ENCODE results near the gene NEU2.
"Not testable (repeated sequence)": the region's sequence is repeated elsewhere in the genome, so short reads cannot be mapped to it uniquely, and the experiment has no call there.

NEU2 gene

DNA sequence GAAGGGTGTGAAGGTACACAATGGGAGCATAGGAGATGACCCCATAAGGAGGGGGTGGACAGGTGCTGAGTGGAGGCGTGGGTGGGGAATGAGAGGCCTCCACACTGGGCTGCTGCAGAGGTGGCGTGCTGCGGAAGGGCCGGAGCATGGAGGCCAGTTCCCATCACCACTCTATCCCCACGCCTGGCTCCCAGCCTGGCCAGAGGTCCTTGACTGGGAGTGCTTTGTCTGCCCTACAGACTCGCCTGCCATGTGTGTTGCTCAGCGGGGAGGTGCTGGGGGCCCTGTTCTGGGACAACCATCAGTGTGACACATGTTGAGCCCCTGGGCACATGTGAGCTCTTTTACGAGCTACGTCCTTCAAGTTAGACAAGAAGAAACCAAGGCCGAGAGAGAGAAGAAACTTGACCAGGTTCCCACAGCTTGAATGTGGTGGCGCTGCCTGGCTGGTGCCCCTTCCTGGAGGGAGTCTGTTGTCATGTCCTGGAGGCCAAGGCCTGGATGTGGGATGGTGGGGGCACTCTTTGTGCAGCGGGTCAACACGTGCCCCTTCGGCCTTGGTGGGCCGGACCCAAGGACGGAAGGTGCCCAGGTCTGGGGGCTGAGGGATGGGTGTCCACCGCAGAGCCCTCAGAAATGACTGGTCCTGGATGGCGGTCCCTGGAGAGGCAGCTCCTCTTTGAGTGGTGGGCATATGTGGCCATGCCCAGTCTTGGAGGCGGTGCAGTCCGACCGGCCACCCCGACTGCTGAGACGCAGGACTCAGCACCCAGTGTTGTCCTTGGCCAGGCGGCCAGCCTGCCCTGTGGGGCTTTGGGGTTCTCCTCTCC lies 26.5 kb downstream of the NEU2 start:
- DNase-seq, result no peak

DNA sequence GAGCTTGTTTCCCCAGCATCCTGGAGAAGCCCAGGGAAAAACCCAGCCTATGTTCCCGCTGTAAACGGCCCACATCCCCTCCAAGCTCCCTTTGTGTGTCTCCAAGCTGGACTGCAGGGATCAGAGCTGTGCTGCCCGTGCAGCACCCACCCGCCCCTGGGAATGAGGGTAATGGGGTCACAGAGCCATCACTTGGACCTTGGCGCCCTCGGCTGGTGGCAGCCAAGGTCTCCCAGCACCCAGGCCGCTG lies 27.0 kb downstream of the NEU2 start:
- DNase-seq, result no peak

DNA sequence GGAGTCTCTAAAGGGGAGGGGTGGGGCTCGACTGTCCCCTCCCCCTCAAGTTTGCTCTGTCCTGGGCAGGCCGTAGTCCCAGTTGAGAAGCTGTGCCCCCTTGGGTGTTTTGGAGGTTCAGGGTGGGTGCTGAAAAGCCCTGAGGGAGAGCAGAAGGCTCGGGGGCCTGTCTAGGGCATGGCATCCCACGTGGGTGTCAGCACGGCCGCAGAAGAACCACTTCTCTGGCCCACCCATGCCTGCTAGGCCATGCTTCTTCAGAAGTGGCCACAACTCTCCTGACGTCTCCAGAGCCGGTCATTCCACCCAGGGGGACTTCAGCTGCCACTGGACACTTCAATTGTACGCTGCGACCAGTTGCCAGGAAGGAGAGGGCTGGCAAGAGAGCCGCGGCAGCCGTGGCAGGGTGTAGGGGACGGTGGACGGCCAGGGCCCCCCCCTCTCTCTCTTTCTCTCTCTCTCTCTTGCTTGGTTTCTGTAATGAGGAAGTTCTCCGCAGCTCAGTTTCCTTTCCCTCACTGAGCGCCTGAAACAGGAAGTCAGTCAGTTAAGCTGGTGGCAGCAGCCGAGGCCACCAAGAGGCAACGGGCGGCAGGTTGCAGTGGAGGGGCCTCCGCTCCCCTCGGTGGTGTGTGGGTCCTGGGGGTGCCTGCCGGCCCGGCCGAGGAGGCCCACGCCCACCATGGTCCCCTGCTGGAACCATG lies 27.5 kb downstream of the NEU2 start, which contains the start of gene INPP5D:
INPP5D (plus strand) TSS at position 546 of the 704 bp plus-strand sequence; CDS start at position 683, 137 bp downstream.
- peak; percentile 29 to 64 (median 52) for DNase-seq

DNA sequence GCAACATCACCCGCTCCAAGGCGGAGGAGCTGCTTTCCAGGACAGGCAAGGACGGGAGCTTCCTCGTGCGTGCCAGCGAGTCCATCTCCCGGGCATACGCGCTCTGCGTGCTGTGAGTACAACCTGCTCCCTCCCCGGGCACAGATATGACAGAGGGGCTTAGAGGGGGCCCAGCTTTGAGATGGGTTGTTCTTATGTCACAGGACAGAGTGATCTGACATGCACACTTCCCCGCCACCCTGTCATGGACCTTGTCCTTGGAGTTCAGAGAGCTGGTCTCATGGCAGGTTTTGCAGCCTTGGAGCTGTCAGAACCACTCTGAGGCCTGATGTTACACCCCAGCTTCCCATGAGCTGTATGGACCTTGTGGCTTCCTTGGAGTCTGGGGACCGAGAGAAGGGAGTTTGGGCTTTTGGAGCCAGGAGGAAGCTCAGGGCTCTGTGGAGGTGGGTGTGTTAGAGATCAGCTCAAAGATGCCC lies 28.1 kb downstream of the NEU2 start:
- no peak for DNase-seq

DNA sequence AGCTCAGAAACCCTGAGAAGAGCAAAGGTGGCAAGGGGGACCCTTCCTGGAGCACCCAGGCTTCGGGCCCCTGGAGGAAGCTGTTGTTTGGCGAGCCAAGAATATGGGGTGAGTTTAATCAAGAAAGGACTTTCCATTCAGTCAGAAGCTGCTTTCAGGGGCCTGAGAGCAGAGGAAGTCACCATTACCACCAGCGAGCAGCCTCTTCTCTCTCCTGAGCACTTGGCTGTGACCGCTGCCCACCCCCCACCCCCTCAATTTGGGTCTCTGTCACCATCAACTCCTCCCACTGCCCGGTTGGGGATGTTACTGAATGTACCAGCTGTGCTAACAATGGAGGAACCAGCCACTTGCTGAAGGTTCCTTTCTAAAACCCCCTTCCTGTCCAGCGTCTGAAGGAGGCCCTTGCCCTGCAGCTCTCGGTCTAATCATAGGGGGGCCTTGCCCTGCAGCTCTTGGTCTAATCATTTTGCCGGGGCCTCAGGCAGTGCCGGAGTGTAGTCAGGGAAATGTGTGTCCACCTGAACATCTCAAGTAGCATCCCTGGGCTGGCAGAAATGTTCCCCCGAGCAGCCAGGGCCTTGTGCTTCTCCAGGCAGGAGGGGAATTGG lies 28.6 kb downstream of the NEU2 start:
- DNase-seq, result no peak

DNA sequence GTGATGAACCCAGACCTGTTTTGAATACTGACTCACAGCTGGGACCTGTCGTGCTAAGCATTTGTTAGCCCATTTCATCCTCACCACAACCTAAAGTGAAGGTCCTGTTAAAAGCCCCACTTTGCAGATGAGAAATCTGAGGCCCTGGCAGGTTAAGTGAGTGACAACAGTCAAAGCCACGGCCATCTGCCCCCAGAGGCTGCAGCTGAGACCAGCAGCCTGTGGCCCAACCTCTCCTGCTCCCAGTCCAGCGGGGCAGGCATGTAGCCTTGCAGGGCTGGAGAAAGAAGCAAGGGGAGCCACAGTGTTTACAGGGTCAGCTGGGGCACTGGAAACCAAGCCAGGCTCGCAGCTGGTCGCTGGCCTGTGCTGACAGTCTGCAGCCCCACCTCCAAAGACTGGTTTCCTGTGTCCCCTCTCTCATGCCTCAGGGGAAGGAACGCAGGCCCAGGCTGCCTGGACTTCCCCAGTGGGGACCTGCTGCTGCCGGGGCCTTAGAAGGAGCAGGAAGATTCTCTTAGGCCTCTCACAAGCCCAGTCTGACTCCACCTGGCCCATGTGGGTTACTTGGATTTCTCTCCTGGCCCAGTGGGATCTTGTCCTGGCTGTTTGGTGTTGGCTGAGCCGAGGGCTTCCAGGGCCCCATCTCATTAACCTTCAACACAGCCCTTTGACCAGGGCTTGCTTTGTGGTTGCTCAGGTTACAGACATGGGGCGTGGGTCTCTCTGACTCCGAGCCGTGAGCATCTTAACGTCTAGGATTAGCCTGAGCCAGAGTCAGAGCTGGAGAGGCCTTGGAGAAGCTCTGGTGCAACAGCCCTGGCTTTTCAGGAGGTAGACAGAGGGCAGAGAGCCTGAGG lies 29.3 kb downstream of the NEU2 start:
- peak in 1 of 4 experiments; percentile 45 for DNase-seq

DNA sequence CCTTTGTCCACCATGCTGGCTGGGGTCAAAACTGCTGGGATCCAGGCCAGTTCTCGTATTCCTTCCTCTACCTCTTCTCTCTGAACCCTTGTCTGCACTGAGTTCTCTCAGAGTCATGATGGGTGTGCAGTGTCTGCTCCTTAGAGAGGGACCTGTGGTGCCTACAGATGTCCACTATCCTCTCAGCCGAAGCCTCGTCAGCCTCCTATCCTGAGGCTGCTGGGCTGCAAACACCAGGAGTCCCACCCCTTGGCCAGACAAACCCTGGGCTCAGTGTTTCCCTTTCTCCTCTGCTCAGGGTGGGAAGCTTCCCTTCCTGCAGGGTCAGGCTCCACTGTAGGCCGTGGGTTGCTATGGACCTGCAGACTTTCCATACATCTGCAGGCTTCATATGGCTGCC lies 30.0 kb downstream of the NEU2 start:
- no peak for DNase-seq

DNA sequence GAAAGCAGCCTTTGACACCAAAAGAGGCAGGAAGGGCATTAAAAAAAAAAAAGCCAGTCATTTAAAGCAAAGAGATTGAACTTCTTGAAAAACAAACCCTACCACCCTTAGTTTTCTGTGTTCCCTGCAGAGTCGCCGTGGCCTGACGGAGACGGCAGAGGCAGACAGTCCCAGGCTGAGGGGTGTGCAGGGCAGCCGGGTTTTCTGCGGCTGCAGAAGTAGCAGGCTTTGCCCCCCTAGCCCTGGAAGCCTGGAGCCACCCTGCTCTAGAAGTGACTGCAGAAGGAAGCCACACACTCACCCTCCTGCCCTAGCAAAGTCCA lies 30.4 kb downstream of the NEU2 start:
- DNase-seq, result no peak

DNA sequence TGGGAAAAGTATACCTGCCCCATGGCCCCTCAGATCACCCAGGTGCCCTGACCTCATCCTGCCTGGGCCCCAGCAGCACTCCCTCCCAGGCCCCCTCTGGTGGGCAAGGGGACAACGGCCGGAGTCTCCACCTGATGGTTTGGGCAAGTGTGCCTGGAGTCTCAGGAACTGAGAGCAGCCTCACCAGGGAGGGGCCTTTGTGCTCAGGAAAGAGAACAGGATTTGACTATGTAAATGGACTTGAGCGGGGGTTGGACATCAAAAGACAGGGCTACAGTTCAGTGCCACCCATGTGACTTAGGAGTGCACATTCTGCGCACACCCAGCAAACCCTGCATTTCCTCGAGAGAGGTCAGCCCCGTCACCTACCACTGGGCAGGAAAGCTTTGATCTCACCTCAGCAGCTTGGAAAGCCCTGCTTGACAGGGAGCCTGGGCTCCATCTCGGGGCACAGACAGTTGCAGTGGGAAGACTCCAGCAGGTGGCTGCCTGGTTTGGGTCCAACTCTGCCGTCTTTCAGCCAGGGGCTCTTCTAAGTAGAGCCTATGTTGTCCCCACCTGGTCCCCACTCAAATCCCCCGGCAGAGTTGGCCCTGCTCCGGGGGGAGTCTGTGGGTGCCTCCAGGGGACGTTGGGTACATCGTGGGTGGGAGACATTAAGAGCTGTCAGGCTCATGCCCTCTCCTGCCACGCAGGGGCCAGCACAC lies 30.9 kb downstream of the NEU2 start:
- DNase-seq, result no peak

DNA sequence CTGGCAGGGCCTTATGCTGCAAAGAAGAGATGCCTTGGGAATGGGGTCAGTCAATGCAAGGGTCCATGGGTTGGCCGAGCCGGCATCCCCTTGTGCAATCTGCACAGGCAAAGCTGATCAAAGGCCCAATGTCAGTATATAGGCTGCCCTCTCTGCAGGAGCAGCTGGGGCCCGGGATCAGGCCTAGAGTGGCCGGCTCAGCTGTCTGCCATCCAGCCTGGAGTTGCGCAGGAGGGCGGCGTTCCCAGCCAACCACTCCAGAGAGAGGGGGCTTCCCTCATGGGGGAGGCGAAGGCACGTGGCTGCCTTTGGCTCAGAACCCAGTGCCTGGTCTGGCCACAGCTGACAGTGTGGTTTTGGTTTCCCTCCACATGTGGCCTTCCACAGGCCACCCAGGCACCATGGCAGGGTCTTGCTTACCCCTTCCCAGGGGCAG lies 31.5 kb downstream of the NEU2 start:
- DNase-seq, result no peak

DNA sequence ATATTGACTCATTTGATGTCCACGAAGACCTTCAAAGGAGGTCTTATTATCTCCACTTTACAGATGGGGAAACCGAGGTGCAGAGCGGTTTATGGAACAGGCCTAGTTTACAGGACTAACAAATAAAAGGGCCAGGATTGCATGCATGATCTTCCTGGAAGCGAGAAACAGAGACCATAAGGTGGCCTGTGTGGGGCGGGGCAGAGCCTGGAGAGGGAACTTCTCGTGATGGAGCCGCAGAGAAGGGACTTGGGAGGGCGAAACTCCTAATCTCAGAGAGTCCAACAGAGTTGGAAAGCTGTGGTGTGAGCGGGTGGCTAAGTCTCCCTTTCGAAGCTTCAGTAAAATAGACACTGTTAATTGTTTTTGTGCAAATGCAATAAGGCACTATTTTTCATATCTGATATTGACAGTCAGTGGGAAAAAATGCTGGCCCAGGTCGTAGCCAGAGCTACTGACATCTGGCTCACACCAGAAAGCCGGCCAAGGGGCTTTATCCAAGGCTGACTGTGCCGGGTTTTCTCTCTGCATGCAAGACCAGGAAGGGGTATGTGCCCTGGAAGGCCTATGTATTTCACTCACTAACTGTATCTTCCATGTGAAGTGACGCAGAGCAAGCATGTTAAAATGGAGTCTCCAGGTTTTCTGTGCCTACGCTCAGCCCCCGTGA lies 32.2 kb downstream of the NEU2 start:
- no peak for DNase-seq

DNA sequence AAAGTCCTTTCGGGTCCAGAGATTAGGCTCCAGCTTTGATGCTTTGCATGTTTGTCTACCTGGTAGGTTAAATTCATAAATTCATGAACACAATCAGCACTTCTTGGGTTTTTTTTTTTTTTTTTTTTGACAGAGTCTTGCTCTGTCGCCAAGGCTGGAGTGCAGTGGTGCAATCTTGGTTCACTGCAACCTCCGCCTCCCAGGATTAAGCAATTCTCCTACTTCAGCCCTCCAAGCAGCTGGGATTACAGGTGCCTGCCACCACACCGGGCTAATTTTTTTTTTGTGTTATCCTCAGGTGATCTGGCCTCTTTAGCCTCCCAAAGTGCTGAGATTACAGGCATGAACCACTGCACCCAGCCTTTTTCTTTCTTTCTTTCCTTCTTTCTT lies 32.7 kb downstream of the NEU2 start:
- DNase-seq, result not testable (repeated sequence)

DNA sequence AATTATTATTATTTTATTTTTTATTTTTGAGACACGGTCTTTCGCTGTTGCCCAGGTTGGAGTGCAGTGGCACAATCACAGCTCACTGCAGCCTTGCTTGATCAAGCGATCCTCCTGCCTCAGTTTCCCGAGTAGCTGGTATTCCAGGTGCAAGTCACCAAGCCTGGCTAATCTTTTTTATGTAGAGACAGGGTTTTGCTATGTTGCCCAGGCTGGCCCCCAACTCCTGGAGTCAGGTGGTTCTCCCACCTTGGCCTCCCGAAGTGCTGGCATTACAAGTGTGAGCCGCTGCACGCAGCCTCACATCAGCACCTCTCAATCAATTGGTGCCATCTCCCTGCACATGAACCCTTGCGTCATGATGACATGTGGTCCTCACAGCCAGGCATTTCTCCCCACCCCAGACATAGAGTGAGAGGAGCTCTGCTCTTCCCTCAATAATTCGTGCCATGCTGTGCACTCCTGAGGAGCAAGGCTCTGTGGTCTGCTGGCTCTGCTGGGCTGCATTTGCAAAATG lies 33.5 kb downstream of the NEU2 start:
- no peak for DNase-seq

DNA sequence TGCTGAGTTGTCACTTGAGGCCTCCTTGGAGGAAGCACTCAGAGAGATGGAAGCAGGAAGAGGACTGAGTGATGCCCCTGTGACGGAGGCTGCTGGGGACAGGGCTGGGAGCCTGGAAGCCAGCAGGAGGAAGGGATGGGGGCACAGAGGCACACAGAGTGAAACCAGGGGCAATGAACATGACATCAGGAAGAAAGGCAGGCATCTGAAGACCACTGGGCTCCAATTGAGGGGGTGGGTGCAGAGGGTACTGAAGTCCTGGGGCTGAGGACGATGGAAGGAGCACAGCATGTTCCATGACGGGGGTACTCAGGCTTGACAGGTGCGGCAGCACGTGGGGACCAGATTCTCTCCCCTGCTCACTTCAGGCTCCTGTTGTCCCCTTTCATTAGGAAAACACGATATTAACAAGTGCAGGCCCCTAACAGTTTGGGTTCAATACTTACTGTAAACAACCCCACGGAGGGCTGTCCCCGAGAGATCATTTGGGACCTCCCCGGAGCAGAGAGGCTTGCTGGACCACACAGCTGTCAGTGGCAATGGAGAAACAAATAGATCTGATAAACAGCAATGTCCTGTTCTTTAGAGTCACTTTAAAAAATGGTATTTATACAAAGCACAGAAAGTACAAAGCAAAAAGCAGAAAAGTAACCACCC lies 36.4 kb downstream of the NEU2 start:
- DNase-seq, result no peak

DNA sequence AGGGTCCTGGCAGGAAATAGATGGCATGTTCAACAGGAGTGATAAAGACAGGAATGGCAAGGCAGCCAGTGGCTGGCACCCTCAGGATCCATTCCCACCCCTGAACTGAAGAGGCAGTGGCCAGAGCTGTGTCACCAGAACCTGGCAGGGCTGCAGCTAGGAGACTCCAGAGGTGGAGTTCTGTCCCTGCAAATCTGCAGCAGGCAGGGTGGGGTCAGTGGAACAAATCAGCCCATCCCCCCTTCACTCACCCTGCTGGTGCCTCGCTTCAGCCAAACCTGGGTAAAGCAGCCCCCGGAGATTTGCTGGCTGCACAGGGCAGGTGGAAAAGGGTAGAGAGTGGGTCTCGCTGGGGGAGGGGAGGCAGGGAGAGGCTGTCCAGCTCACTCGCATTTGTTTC lies 40.4 kb downstream of the NEU2 start:
- no peak for DNase-seq

DNA sequence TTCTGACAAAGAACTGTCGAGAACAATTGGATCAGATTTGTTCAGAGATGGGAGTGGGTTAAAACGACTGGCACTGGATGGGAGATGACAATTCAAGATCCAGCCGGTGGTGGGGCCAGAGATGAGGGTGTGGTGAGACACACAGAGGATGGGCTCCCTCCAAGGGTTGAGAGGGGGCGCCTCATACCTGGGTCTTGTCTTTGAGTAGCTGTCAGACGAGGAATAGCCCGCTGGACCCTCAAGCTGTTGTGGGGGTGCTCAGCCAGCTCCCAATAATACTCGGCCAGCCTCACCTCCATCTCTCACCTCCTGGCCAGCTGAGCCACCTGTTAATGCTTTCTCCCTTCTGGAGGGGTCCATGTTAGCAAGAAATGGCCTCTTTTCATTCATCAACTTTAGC lies 41.6 kb downstream of the NEU2 start:
- DNase-seq, result no peak

DNA sequence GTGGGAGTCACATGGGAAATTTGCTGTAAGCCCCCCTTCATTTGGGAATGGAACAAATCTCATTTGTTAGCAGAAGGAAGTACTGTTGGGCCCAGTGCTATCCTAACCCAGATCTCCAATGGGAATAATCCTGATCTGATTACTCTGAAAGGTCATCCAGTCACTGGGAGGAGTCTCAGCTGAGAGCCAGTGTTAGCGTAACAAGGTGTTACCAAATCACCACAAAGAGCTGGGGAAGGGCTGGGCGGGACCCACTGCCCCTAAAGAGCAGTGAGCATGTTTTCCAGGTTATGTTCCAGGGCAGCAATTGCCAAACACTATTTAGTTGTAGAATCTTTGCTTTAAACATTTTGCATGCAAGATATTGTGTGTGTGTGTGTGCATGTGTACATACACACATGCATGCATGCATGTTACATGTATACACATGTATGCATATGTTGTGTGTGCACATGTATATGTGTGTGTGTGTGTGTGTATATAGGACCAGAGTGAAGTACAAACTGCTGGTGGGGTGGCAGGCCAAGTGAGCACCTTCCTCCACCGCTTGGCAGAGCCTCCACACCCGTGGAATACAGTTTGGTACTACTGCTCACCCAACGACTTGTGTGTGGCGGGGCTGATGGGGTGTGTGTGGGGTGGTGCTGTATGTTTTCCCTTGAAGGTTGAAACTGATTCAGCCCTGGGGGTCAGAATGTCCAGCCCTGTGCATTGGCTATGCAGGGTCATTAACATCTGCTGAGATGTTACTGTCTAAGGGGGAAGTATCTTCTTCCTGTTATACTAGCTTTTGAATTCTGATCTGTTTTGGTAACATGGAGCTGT lies 42.9 kb downstream of the NEU2 start:
- DNase-seq, result no peak

DNA sequence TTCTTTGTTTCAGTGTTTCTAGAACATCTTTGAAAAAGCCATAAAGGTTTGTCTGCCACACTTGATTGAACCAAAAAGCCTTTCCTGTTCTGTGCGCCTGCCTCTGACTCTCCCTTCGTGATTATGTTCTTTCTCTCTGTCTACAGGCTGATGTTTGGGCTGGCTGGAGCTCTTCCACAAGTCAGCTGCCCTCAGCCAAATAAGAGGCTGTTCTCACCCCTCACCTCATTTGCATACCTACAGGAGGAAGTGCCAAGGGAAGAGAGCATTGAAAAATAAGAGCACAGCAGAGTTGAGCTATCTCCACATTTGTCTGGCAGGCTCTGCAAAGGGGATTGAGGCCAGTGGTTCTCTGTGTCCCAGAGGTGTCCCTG lies 43.5 kb downstream of the NEU2 start:
- DNase-seq, result no peak

DNA sequence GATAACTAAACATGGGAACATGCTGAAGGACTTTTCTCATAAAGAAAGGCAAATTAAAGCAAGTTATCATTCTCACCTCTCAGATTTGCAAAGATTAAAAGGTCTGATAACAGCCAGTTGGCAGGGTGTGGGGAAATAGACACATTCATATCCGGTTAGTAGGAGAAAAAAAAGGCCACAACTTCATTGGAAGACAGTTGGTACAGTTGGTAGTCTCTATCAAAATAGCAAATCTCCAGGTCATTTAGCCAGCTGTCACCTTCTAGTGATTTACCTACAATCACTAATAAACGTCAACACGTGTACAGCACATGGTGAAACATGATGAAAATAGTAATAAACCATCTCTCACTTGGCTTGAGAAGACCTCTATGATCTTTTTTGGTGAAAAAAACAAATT lies 44.3 kb downstream of the NEU2 start:
- DNase-seq, result no peak

DNA sequence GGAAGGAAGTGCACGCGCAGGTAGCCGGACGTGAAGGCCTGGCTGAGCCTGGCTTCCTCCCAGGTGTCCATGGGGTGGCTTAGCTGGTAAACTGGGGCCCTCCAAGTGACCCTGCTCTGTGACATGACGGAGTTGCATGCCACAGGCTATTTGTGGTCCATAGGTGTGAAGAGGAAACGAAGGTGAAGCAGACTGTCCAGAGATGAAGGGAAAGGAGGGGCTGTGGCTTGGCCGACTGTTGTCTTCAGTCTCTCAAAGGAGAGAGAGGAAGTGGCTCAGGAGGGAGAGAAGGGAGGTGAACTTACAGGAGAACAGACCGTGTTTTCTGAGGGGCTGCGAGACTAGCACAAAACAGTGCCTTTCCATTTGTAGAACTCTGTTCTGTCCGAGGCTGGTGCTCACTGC lies 47.0 kb downstream of the NEU2 start:
- no peak for DNase-seq

Measured in activated CD4-positive, CD25-positive, alpha-beta regulatory T cell (primary cell).